HEK293 (cell line): ENCODE results near the gene PRR19.

Experiments used
- GLI2 ChIP-seq: fragments of 450-650 bp; formaldehyde crosslinking; IDR thresholded peaks from 2 replicates; pipeline ENCODE4; 2017; ENCODE audit warnings: missing biosample characterization, missing genetic modification characterization, low read depth, borderline replicate concordance
- GLIS1 ChIP-seq: fragments of 450-650 bp; formaldehyde crosslinking; IDR thresholded peaks from 2 replicates; pipeline ENCODE4 v1.5.1; 2016; ENCODE audit warnings: missing biosample characterization, missing genetic modification characterization
- HIC1 ChIP-seq: fragments of 450-650 bp; formaldehyde crosslinking; IDR thresholded peaks from 2 replicates; pipeline ENCODE4 v1.5.1; 2016; ENCODE audit warnings: missing biosample characterization, missing genetic modification characterization
- PBX3 ChIP-seq: sonication (generic); formaldehyde crosslinking; IDR thresholded peaks from 2 replicates; pipeline ENCODE4 v1.8.1; 2022; ENCODE audit warnings: mild to moderate bottlenecking, moderate library complexity, missing genetic modification reagents
- PRDM10 ChIP-seq: fragments of 450-650 bp; formaldehyde crosslinking; IDR thresholded peaks from 2 replicates; pipeline ENCODE4 v1.5.1; 2016; ENCODE audit warnings: missing biosample characterization, missing genetic modification characterization
- PRDM2 ChIP-seq: fragments of 450-650 bp; formaldehyde crosslinking; IDR thresholded peaks from 2 replicates; pipeline ENCODE4 v1.5.1; 2016; ENCODE audit warnings: missing biosample characterization, missing genetic modification characterization, borderline replicate concordance
- SETDB1 ChIP-seq: IDR thresholded peaks from one replicate; pipeline ENCODE4 v1.6.1; 2017; ENCODE audit warnings: mild to moderate bottlenecking, low read length, moderate library complexity, mixed read lengths; ENCODE audit not compliant: insufficient read length
- TRIM28 ChIP-seq: IDR thresholded peaks from 2 replicates; pipeline ENCODE4 v1.6.1; 2011; ENCODE audit warnings: low read length, control low read depth, borderline replicate concordance
- YY2 ChIP-seq: fragments of 450-650 bp; formaldehyde crosslinking; IDR thresholded peaks from 2 replicates; pipeline ENCODE4 v1.5.1; 2016; ENCODE audit warnings: missing biosample characterization, missing genetic modification characterization
- ZBTB11 ChIP-seq: fragments of 450-650 bp; formaldehyde crosslinking; conservative IDR thresholded peaks from 2 replicates; pipeline ENCODE4 v1.5.1; 2016; ENCODE audit warnings: low read depth, missing biosample characterization, missing genetic modification characterization
- ZNF221 ChIP-seq: fragments of 450-650 bp; formaldehyde crosslinking; IDR thresholded peaks from 2 replicates; pipeline ENCODE4 v1.5.1; 2017; ENCODE audit warnings: missing biosample characterization, missing genetic modification characterization, borderline replicate concordance
- ZNF274 ChIP-seq, 2 experiments: fragments of 200-500 bp in 1 of 2; fragments of 450-650 bp in 1 of 2; sonication (Bioruptor generic) in 1 of 2; formaldehyde crosslinking in 1 of 2; IDR thresholded peaks; 2 replicates each; pipeline versions ENCODE4 v1.5.1 to v1.6.1; 2014 to 2016; ENCODE audit warnings: borderline replicate concordance in 1 of 2, inconsistent platforms in 1 of 2, low read length in 1 of 2, missing biosample characterization in 1 of 2, missing genetic modification characterization in 1 of 2
- ZNF311 ChIP-seq: fragments of 450-650 bp; formaldehyde crosslinking; IDR thresholded peaks from 2 replicates; pipeline ENCODE4 v1.5.1; 2017; ENCODE audit warnings: missing biosample characterization, missing genetic modification characterization, borderline replicate concordance
- ZNF423 ChIP-seq: fragments of 450-650 bp; formaldehyde crosslinking; IDR thresholded peaks from 2 replicates; pipeline ENCODE4 v1.5.1; 2016; ENCODE audit warnings: missing biosample characterization, missing genetic modification characterization
- ZNF514 ChIP-seq: fragments of 450-650 bp; formaldehyde crosslinking; IDR thresholded peaks from 2 replicates; pipeline ENCODE4 v1.5.1; 2016; ENCODE audit warnings: missing biosample characterization, missing genetic modification characterization
- ZNF585B ChIP-seq: fragments of 450-650 bp; formaldehyde crosslinking; IDR thresholded peaks from 2 replicates; pipeline ENCODE4 v1.5.1; 2016; ENCODE audit warnings: missing biosample characterization, missing genetic modification characterization
- ZNF660 ChIP-seq: fragments of 450-650 bp; IDR thresholded peaks from 2 replicates; pipeline ENCODE4 v1.5.1; 2018; ENCODE audit warnings: missing biosample characterization, mild to moderate bottlenecking, missing genetic modification characterization
- ZNF677 ChIP-seq: fragments of 450-650 bp; IDR thresholded peaks from 2 replicates; pipeline ENCODE4 v1.5.0; 2018; ENCODE audit warnings: missing biosample characterization, mild to moderate bottlenecking, missing genetic modification characterization, moderate library complexity
- ZNF830 ChIP-seq: fragments of 450-650 bp; IDR thresholded peaks from 2 replicates; pipeline ENCODE4 v1.5.0; 2018; ENCODE audit warnings: missing biosample characterization, missing genetic modification characterization, low read depth, mild to moderate bottlenecking, moderate library complexity
- ZNF843 ChIP-seq: fragments of 450-650 bp; formaldehyde crosslinking; IDR thresholded peaks from 2 replicates; pipeline ENCODE4 v1.5.1; 2016; ENCODE audit warnings: missing biosample characterization, missing genetic modification characterization

PRR19 gene

GRCh38 chr19:42283188-42284065 is 18.5 kb upstream of the PRR19 start (continued):
- TF ChIP-seq PBX3 = no peak
- TF ChIP-seq ZNF274 (IDR thresholded peaks at IDR 0.05; ENCODE audit: low read length) = no peak
- TF ChIP-seq ZNF274 (tag by site-specific recombination; IDR thresholded peaks at IDR 0.05; ENCODE audit: borderline replicate concordance) = no peak
- TF ChIP-seq ZNF677 (tag by site-specific recombination) = no peak
- TF ChIP-seq TRIM28 = no peak; the same call in 1 of the 2 replicates
- TF ChIP-seq GLIS1 (tag by site-specific recombination) = peak; percentile 96
- no peak for TF ChIP-seq ZNF221 (tag by site-specific recombination)
- TF ChIP-seq PRDM10 (tag by site-specific recombination) = peak; percentile 97
- TF ChIP-seq HIC1 (tag by site-specific recombination) = peak; percentile 100
- peak; percentile 91 for TF ChIP-seq YY2
- no peak for TF ChIP-seq SETDB1
- TF ChIP-seq ZNF830 (tag by site-specific recombination) = no peak
- peak; percentile 80 for TF ChIP-seq ZNF843
- TF ChIP-seq PRDM2 = no peak; the same call in 1 of the 2 replicates
- no peak for TF ChIP-seq ZNF585B (tag by site-specific recombination)
- TF ChIP-seq ZNF311 (tag by site-specific recombination) = peak; percentile 97
- no peak for TF ChIP-seq ZNF514 (tag by site-specific recombination)
- no peak for TF ChIP-seq GLI2 (tag by site-specific recombination)
- TF ChIP-seq ZNF660 = 0 out of 2 replicates have a peak, but pooled peaks have one; percentile 14
- peak; percentile 51; the same call in 1 of the 2 replicates for TF ChIP-seq ZNF423 (tag by site-specific recombination)
- no peak for TF ChIP-seq ZBTB11 (tag by site-specific recombination)
